Stimulated activated naive CD8-positive, alpha-beta T cell treated with anti-CD3 and anti-CD28 coated beads, Interleukin-15, Interleukin-2, amounts not matched to agents 100 U/mL and 50 U/mL, for 24 hours (primary cell): ENCODE measurements around the gene BTK.

ENCODE experiments used
- ATAC-seq: fragments of 150-1000 bp; cut with Tn5 transposase; one replicate; pipeline ENCODE4 v1.10.0; 2021
- DNase-seq: peaks from one replicate; pipeline ENCODE4 v3.0.0; 2021

Gene BTK

DNA sequence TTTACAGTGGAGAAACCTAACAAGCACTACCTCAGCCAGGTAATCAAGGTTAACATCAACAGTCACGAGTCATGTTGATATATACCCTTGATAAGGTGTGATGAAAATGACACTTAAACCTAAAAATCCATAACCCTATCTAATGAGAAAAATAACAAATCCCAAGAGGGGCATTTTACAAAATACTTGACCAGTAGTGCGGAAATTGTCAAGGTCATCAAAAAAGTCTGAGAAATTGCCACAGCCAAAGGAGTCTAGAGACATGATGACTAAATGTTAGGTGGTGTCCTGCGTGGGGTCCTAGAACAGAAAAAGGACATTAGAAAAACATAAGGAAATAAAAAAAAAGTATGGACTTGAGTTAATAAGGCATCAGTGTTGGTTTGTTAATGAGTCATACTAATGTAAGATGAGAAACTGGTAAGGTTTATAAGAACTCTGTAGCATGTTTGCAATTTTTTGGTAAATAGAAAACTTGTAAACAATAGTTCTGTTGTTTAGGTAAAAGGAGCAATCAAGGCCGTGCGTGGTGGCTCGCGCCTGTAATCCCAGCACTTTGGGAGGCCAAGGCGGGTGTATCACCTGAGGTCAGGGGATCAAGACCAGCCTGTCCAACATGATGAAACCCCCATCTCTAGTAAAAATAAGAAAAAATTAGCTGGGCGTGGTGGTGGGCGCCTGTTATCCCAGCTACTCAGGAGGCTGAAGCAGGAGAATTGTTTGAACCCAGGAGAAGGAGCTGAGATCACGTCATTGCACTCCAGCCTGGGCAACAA lies 7.7 kb upstream of the BTK start:
- DNase-seq (no peak), ATAC-seq (no peak)

DNA sequence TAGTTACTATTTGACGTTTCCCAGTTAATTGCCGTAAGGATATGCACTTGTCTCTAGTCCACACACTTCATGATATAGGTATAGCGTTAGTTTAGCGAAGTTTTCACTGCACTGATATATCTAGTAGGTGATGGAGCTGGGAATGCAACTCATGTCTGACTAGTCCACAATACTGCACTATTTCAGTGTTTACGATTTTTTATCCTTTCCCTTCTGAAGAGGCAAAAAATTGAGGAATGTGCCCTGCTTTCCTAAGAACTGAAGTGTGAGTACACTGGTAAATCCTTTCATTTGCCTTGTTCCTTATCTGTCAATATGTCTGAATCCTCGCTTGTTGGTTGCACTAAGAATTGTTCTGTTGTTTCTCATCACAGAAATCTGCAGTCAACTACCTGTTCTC lies 5.8 kb upstream of the BTK start:
- no peak for DNase-seq
- no peak for ATAC-seq

DNA sequence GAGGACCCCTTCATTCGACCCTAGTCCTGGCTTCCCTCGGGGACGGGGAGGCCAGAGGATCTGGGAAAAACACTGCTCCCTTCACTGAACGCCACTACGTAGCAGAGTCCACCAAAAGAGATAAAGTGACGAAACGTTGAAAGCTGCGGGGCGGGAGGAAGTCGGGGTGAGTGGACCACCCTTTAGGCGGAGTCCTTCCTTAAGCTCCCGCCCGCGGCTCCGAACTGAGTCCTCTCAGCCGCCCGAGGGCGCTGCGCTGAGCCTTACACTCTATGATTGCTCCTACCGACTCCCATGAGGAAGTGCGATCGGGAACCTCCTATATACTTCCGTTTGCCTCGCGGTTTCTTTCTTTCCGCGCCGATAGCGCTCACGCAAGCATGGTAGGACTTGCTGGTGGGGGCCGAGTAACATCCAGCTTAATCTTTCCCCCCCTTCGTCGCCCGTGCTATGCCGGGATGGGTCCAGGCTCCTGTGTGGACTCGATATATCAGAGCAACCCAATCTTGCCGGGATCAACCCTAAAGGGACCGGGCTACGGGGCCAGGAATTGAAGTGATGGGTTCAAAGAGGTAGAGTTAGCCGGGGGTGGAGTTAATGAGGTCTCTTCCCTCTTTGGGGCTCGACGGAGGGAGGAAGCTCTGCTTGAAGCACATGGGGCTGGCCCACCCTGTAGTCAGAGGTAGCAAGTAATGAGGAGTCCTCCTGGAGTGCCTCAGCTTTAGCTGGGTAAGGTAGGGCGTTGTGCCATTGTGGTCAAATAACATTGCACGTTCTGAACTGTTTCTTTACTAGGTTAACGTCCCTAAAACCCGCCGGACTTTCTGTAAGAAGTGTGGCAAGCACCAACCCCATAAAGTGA lies 4.9 kb upstream of the BTK start, which contains the start of gene RPL36A:
TSS of gene RPL36A (plus strand) at position 348 of the 862 bp plus-strand sequence. CDS start at position 381, 33 bp downstream.
- ATAC-seq, result peak; percentile 98
- peak; percentile 83 for DNase-seq

DNA sequence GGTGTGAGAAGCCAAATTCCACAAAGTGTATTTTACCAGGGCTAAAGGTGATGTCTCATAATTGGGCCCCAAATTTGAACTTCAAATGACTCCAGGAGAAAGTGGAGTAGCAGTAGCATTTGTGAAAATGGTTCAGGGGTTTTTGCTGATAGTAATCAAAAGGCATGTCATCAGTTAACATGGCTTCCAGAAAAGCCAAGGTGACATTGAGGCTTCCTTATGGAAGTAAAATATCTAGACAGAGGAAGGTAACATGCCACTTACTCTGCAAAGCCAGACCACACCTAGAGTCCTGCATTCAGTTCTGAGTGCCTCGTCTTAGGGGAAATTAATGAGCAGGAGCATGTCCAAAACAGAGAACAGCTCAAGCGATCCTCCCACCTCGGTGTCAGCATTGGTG lies 2.6 kb upstream of the BTK start:
- no peak for DNase-seq
- ATAC-seq, result no peak

DNA sequence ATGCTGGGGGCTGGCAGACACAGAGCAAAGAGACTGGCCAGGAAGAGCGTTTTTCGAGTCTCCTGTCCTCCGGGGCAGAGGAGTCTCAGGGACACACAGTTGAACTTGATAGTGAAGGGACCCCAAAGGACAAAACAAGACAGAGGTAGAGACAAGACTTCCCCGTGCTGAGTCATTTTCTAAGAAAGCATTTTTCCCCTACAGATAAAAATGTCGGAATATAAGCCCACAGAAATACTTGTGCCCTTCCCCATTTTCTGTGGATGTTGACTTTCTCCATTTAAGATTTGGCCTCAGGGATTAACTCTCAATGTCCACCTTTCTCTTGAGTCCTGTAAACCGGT lies 523 bp upstream of the BTK start:
- no peak for DNase-seq
- ATAC-seq, result no peak

DNA sequence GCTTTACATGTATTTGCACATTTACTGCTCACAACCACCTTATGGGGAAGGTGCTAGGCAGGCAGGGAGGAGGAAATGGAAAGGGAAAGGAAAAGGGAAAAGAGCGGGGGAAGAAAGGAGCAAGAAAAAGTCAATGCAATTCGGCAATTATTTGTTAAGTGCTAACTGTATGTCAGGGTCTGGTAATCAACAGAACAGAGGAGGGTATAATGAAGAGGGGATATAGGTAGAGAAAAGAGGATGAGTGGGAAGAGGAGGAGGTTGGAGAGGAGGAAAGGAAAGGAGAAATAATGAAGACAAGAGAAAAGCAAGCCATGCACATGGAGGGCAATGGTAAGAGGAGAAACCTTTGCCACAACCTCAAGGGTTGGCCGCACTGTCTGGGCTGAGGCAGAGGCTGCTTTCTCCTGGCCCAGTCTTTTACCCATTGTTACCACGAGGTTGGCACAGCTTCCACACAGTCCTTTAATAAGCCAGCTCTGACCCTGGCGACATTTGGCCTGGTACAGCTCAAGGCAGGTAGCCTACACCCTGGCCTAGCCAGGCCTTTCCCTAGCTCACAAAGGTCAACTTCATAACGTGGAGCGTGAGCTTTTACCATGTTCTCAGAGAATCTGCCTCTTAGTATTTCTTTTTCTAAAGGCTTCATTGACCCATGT lies 836 bp downstream of the BTK start:
- ATAC-seq (no peak), DNase-seq (no peak)

DNA sequence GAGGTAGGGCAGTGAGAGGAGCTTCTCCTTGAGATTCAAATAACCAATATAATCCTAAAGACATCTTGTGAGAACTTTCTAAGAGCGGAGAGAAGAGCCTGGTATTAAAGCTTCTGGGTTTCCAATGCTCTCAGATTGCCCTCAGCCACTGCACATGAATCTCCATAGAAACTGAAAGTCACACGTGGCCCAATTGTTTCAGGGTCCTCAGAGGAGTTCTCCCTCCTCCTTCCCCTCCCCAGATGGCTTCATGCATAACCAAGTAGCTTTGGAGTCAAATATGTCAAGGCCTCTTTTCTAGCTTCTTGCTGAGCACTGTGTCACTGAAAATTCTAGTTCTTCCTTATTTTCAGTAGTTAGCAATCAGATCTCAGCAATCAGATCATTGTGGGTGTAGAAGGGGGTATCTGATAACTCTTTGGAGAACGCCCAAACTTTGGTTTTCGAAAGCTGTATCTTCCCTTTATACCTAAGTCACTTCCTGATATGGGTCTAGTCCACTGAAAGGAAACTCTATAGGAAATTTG lies 2.2 kb downstream of the BTK start:
- peak; percentile 19 for ATAC-seq

DNA sequence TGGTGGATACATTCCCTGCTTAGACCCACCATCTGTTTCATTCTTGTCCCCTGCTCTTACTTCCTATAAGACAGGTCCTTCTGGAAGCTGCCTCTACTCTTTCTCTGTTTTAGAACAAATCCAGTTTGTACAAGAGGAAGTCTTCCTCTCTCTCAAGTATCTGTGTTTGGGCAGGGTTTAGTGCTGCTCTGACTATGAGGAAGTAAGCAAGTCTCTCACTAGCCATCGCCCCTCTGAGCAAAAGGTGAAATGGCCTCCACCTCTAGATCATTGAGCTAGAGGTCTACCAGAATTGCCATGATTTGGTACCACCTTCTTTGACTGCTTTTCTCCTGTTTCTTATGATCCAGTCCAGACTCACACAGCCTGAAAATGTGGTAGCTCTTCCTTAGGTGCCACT lies 8.4 kb downstream of the BTK start:
- ATAC-seq, result no peak
- DNase-seq, result no peak

More for the DNA sequence above, 2.2 kb downstream of the BTK start:
- DNase-seq, result no peak

DNA sequence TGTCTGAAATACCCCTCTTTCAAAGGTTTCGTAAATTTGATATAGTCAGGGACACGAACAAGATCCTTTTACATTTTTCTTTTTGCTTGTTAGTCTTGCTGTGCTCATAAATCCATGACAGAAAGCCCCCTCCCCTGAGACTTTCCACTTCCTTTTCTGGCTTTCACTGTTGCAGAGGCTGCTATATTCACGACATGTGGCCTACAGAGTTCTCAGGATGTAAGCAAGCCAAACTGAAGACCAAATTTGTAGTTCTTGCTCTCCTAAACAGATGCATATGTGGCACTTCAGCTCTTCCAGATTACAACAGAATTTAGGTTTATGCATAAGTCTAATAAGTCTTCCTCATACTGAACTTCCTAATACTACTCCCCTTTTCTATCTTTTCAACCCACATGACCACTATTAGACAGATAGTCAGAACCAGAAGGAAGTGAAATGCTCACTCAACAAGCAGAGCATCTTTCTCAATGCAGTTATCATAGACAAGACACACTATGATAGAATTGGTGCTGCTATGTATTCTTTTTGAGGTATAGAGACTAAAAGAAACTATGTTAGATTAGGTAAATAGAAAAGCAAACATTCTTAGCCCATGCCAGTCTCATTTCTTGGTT lies 15.0 kb downstream of the BTK start:
- ATAC-seq (no peak), DNase-seq (no peak)

DNA sequence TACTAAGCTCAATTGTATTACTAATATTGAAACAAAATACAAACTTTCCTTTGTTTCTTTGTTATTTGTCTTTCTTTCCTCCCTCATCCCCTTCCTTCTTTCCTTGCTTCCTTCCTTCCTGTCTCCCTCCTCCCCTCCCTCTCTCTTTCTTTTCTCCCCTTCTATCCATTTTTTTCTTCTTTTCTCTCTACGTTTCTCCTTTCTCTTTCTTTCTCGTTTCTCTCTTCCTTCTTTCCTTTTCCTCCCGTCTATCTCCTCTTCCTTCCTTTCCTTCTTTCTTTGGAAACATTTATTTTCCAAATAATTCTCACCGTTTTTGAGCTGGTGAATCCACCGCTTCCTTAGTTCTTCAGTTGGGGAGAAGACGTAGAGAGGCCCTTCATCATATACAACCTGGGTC lies 16.3 kb downstream of the BTK start:
- no peak for DNase-seq
- no peak for ATAC-seq

DNA sequence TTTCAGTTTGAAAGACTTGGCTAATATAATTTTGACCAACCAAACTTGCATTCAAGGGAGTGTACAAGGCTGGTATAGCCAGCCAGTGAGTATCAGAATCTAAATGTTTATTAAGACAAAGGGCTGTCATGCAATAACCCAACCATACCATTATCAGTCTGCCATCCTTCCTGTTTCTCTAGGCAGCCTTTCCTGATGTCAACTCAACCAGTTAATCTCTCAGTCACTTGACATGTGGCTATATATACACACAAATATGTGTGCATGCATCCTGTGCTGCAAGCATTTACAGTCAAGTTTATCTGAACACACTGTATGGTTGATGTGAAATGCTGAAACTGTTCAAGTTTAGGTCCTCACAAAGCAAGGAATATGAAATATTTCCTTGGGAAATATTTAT lies 17.2 kb downstream of the BTK start:
- DNase-seq (no peak), ATAC-seq (no peak)

DNA sequence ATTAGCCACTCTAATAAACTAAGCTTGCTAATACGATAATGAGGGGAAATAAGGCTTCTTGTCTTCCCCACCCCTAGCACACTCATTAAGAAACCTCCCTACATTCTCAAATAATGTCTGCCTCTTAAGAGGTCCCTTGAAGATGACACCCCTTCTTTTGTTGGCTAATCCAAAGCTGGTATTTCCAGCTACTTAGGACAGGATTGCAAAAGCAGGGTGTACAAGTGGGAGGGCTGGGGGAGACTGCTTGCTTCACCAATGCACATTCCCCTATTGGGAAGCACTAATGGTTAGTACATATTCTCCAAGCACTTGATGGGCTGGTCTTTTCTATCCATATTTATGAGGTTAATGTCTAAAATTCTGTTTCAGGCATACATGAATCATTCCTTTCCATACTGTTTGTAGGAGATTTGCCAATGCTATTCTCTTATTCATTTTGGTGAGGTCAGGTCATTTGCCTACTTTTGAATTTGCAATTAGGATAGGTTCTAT lies 20.6 kb downstream of the BTK start:
- no peak for DNase-seq
- ATAC-seq, result no peak

DNA sequence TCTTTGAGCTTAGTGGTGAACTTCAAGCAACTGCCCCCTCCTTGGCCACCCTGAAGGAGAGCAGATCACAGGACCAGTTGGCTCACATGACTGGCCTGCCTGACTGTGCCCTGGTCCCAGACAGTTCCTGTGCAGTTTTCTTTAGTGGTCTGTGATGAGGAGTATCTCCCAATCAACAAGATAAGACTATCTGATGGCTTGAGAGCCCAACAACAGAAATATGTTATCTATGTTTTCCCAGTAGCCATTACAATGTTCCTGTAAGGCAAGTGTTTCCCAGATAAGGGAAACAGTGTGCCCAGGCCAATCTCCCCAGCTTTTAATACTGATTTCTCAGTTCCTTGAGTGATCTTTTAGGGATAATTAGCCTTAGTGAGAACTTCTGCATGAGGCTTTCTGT lies 23.2 kb downstream of the BTK start:
- ATAC-seq (no peak), DNase-seq (no peak)

DNA sequence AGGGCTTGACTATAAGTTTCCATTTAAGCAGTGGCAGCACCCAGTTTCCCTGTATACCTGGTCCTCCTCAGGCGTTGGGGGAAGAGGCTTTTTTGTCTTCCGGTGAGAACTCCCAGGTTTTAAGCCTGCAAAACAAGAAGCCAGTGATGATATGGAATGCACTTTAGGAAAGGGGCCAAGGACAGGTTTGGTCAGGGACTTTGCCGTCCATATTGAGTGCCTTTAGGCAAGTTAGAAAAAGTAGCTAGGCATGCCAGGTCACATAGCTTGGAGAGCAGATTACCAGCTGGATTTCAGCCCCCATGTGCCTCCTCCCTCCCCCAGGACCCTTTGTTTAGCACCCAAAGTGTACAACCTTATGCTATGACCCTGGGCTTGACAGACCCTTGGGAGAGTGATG lies 23.9 kb downstream of the BTK start:
- no peak for ATAC-seq
- no peak for DNase-seq

DNA sequence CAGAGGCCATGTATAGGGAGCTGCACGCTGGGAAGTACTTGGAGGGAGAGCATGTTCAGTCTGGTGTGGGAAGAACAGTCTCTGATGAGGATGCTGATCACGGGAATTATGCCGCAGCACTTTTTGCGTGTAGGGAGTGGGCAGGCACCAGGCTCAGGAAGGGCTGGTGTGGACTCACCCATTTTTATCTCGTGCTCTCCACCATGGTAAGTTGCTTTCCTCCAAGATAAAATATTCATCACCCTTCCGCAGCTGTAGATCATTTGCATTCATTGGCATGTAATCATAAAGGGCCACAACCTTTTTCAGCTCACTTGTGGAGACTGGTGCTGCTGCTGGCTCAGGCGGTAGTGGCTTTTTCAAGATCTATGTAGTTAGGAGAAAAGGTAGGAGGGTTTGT lies 25.6 kb downstream of the BTK start:
- ATAC-seq (no peak), DNase-seq (no peak)

DNA sequence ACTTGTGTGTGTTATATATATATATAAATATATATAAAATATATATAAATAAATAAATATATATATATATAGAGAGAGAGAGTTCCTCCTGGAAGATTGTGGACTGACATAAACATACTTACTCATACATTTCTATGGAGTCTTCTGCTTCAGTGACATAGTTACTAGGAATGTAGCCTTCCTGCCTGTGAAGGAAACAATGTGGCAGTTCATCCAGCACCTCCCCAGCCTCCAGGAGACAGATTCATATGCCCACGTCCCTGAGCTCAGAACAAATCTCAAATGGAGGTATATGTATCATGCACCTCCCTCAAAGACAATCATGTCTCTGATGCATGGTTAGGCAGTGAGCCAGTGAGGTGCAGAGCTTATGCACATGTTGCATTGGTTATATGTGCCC lies 26.0 kb downstream of the BTK start:
- DNase-seq (no peak), ATAC-seq (no peak)

DNA sequence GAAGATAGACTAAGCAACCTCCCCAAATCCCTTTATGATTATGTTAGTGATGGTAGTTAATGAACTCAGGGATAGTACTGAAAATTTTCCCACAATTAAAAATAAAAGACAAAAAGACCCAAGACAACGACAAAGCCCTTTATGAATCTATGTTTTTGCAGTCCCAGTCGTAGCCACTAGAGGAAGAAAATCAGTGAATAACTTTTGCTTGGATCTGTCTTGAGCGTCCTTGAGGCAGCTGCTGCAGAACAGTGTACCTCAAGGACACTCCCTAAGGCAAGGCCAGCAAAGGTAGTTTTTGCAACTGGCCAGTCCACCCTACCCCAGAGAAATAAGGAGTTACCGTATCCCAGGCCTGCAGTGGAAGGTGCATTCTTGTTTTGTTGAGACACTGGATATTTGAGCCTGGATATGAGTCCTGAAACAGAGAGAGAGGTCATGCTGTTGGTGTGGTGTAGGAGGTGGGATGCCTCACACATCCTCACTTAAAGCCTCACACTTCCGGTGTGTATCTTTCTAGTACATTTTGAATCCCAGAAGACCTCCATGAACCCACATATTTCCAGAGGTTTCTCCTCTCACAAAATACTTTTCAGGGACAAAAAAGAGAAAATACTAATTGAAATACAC lies 28.7 kb downstream of the BTK start:
- no peak for DNase-seq
- no peak for ATAC-seq

DNA sequence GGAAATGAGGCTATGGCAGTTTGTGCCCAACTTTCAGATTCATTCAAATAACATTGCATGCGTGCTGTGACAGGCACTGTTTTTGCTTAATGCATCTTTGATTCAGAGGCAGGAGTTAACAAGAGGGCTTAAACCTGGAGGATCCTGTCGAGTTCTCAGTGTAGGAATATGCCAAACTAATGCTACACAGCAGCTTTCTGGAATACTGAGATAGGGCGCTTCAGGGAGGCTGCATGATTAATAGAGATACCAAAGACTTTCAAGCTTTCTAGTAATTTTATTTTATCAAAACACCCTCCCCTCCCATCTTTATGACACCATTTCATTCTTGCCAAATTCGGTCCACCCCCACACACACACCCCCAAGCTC lies 36.8 kb downstream of the BTK start:
- DNase-seq (no peak), ATAC-seq (no peak)

DNA sequence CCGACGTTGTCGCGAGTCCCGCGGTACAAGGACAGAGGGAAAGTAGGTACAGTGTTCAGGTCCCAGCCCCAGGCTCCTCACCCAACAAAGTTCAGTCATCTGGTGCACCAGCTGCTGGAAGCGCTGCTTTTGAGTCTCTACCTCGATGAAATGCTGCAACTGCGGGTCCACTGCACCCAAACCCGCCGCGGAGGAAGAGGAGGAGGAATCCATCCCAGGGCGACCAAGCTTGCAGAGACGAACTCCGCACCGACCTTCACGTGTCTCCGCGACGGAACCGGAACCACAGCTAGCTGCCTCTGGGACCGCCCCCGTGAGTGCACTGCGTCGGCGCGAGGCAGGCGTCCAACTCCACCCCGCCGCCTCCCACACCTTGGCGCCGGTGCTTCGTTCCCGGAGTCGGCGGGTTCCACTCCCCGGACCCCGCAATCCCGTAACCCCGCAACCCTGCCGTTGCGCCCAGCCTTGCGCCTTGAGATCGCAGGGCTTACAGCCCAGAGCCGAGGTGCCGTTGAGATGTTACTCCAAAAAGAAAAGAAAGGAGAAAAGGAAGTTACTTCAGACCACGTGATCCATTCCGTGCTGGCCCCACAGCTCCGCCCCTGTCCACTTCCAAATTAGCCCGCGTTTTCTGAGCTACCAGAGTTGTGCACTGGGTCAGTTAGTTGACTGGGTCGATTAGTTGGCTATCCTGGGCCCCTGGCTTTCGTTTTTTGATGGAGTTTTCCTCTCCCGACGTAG lies 37.4 kb downstream of the BTK start, which contains the start of gene TIMM8A:
TSS of gene TIMM8A (minus strand) at position 291 of the 741 bp plus-strand sequence. CDS start at position 213, 78 bp downstream.
- DNase-seq (peak; percentile 79), ATAC-seq (peak; percentile 98)

DNA sequence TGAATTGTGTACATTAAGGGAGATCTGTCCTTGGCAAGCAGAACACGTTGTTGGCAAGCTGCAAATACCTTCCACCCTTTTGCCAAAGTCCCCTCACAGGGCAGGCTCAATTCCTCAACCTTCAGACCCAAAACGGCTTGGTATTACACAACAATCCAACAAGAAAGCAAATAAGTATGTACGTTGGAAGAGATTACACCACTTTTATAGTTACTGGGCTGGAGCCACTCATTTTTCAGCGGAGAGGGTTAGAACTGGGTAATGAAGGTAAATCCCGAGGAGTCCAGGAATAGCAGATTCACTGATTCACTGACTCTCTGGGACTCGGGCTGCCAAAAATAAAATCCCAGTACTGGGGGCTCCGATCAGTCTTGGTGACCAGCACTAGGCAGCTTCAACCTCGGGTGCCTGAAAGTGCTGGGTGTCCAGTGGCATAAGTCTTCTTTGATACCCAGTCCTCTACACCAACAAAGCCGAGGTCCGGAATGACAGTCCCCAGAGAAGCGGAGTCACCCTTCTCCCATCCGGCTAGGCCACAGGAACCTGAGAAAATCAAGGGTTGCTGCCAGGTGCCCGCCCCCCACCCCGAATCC lies 38.0 kb downstream of the BTK start:
- DNase-seq (no peak), ATAC-seq (no peak)
